ENCODE measurements around the gene STUB1. TPM values are rescaled to one million over a fixed set of nuclear protein-coding genes. Genes with fewer than 3 reads are reported as not detected.

Gene STUB1
- total and polyA plus RNA-seq, 2 of the 8 experiments (the other 6 are each of a cell fraction or from before 2014, with no cell fraction given), result 89.9 to 103 TPM

DNA sequence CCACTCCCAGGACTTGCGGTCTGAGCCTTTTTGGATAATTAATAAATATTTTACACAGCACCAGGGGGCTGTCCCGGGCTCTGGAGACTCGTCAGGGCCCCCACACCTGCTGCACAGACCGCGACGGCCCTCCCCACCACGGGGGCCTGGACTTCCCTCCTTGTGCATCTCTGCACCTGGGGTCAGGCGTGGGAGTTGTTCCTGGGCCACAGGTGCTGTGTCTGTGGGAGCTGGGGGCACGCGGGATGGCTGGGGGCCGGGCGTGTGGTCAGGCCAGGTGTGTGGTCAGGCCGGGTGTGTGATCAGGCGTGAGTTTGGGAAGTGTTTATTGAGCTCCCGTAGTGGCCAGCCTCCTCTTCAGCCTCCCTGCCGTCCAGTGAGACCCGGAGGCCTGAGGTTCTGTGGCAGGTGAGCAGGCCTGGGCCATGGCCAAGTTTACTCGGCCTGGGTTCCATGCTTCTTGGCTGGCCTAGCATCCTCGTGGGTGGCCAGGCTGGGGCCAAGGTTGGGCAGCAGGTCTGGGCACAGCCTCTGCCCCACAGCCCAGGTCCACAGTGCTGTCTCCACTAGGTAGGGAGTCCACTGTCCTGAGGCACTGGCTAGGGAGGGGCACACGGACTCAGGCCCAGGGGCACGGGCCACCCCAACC is 1.9 kb upstream of the STUB1 start (continued):
- TF ChIP-seq CBX5 (IDR thresholded peaks at IDR 0.05; ENCODE audit: low read depth, low read length) (no peak), SAP30 (IDR thresholded peaks at IDR 0.05; ENCODE audit: insufficient read depth, insufficient replicate concordance, low read length) (no peak), EZH2 (IDR thresholded peaks at IDR 0.05; ENCODE audit: low read depth, low read length, severe bottlenecking) (no peak), TAF1 (IDR thresholded peaks at IDR 0.05; ENCODE audit: low read depth, low read length) (no peak), TCF12 (IDR thresholded peaks at IDR 0.05; ENCODE audit: low read depth, low read length) (no peak), SUZ12 (IDR thresholded peaks at IDR 0.05; ENCODE audit: low read length) (no peak)
- TF ChIP-seq, protein P1, sequence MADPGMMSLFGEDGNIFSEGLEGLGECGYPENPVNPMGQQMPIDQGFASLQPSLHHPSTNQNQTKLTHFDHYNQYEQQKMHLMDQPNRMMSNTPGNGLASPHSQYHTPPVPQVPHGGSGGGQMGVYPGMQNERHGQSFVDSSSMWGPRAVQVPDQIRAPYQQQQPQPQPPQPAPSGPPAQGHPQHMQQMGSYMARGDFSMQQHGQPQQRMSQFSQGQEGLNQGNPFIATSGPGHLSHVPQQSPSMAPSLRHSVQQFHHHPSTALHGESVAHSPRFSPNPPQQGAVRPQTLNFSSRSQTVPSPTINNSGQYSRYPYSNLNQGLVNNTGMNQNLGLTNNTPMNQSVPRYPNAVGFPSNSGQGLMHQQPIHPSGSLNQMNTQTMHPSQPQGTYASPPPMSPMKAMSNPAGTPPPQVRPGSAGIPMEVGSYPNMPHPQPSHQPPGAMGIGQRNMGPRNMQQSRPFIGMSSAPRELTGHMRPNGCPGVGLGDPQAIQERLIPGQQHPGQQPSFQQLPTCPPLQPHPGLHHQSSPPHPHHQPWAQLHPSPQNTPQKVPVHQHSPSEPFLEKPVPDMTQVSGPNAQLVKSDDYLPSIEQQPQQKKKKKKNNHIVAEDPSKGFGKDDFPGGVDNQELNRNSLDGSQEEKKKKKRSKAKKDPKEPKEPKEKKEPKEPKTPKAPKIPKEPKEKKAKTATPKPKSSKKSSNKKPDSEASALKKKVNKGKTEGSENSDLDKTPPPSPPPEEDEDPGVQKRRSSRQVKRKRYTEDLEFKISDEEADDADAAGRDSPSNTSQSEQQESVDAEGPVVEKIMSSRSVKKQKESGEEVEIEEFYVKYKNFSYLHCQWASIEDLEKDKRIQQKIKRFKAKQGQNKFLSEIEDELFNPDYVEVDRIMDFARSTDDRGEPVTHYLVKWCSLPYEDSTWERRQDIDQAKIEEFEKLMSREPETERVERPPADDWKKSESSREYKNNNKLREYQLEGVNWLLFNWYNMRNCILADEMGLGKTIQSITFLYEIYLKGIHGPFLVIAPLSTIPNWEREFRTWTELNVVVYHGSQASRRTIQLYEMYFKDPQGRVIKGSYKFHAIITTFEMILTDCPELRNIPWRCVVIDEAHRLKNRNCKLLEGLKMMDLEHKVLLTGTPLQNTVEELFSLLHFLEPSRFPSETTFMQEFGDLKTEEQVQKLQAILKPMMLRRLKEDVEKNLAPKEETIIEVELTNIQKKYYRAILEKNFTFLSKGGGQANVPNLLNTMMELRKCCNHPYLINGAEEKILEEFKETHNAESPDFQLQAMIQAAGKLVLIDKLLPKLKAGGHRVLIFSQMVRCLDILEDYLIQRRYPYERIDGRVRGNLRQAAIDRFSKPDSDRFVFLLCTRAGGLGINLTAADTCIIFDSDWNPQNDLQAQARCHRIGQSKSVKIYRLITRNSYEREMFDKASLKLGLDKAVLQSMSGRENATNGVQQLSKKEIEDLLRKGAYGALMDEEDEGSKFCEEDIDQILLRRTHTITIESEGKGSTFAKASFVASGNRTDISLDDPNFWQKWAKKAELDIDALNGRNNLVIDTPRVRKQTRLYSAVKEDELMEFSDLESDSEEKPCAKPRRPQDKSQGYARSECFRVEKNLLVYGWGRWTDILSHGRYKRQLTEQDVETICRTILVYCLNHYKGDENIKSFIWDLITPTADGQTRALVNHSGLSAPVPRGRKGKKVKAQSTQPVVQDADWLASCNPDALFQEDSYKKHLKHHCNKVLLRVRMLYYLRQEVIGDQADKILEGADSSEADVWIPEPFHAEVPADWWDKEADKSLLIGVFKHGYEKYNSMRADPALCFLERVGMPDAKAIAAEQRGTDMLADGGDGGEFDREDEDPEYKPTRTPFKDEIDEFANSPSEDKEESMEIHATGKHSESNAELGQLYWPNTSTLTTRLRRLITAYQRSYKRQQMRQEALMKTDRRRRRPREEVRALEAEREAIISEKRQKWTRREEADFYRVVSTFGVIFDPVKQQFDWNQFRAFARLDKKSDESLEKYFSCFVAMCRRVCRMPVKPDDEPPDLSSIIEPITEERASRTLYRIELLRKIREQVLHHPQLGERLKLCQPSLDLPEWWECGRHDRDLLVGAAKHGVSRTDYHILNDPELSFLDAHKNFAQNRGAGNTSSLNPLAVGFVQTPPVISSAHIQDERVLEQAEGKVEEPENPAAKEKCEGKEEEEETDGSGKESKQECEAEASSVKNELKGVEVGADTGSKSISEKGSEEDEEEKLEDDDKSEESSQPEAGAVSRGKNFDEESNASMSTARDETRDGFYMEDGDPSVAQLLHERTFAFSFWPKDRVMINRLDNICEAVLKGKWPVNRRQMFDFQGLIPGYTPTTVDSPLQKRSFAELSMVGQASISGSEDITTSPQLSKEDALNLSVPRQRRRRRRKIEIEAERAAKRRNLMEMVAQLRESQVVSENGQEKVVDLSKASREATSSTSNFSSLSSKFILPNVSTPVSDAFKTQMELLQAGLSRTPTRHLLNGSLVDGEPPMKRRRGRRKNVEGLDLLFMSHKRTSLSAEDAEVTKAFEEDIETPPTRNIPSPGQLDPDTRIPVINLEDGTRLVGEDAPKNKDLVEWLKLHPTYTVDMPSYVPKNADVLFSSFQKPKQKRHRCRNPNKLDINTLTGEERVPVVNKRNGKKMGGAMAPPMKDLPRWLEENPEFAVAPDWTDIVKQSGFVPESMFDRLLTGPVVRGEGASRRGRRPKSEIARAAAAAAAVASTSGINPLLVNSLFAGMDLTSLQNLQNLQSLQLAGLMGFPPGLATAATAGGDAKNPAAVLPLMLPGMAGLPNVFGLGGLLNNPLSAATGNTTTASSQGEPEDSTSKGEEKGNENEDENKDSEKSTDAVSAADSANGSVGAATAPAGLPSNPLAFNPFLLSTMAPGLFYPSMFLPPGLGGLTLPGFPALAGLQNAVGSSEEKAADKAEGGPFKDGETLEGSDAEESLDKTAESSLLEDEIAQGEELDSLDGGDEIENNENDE (IDR thresholded peaks at IDR 0.05; ENCODE audit: insufficient replicate concordance, low read length), result no peak
